Measurements from ENCODE around the gene C6orf118.

The C6orf118 gene

DNA sequence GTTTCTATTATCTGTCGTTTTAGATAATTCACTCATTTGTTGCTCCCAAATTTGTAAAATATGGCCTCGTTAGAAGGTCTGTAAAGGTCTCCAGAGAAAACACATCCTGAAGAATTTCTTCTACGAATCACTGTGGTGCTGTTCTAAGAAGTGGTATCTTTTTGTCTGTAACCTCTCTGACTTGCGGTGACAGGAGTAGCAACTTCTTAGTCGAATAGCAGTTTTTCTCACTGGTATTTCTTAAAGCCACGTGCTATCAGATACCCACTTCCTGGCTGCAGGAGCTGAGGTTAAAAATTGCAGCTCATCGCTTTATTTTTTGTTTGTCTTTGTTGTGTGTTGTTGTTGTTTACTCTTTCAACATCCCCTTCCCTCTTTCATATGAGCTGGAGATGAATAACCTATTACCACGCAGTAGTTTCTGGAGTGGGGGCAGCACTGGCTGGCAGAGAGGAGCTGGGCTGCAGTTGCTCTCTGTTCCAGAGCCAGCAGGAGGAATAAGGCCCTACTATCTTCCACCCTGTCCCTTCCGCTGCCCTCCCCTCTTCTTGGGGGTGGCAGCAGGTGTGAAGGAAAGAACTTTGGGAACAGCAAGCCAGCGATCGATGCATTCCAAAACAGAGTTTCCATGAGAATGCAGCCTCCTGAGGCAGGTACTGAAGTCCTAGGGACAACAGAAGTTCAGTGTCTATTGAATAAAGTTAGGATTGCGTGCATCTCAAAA is 64.7 kb downstream of the C6orf118 start:
- no peak for DNase-seq (ENCODE audit: low spot score)

- no peak for DNase-seq (ENCODE audit: low spot score)
These were observed 65.6 kb downstream of the C6orf118 start for GRCh38 chr6:165243801-165244200.

- no peak for DNase-seq (ENCODE audit: low spot score)
These were observed 73.1 kb downstream of the C6orf118 start for GRCh38 chr6:165236326-165236725.

DNA sequence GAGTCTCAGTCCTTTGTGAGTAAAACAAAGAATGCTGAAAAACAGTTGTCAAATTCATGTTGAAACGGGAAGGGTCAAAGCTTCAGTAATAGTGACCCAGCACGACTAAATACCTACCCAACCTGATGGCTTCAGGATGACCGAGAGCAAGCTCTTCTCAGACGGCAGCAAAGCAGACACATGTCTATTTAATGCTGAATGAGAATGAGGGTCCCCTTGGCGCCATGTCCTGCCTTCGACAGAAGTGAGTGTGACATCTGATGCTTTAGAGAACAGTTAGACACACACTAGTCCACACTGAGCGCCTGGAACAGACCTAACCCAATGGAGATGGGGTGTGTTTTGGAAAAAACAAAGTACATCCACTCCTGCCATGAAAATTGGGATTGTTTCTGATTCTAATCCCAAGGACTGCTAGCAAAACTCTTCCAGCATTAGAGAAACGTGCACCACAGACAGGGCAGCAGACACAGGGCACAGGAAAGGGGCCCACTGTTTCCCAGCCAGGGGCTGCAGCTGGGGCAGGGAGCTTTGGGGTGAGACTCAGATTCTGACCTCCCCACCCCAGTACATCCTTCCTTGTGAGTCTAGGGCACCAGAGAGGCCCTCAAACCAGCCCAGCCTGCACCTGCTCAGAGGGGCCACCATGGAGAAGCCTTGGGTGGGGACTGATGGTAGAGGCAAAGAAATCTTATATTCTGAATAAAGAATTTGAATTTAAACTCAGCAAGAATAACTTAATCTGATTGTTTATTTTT is 76.5 kb downstream of the C6orf118 start:
- no peak for DNase-seq (ENCODE audit: low spot score)

DNA sequence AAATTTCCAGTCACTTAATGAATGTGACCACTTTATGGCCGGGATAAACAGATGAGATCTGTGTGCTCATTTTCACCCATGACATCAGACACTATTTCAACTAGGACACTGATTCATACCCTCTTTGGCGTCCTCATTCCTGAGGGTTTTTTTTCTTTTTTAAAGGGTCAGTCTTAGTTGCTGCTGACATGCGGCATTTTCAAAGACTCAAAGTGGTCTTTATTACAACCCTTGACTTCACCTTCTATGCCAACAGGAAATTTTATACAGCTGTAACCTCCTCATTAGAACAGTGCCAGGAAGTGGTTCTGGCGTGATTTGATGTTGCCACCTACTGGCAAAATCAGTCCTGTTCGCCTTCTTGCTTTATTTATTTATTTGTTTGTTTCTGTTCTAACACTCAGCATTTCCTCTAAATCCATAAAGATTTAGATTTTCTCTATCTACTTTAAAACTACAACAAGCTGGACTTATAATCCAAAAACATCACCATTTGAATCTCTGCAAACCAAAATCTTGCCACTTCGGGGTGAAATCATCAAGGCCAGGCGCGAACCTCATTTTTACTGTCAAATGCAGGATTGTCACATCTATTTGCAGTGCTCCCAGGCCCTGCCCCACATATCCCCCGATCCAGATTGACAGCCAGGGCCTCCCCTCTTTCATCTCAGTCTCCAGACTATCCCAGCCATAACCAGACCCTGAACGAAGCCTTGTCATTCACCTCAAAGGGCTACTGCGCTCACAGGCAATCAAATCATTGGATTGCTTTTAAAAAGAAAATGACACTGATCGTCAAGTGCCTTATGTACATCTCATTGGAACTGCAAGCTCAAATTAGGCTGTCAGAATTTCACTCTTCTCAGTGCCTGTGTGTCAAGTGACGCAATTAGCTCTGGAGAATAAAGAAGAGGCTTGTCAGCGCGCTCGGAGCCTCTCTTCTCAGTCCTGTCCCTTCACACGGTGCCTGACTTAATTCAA is 77.5 kb downstream of the C6orf118 start:
- no peak for DNase-seq (ENCODE audit: low spot score)

DNA sequence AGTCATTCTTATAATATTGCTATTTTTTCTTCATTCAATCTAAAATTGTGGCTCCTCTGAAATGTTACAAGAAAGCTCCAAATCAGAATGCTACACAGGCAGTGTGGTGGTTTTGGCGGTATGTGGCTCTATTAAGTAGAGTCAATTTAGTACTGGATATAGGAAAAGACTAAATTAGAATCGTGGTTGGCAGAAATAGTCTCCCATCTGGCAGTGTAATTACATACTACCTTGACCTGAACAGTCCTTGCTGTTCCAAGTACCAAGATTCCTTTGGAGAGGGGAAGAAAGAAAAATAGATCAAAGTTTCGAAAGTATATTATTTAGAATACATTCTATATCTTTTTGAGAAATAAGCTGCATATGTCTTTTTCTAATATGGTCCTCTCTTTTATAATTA is 78.2 kb downstream of the C6orf118 start:
- DNase-seq (ENCODE audit: low spot score), result no peak

Measured in hematopoietic multipotent progenitor cell treated with erythropoietin and hydrocortisone succinate and interleukin-3 and kit ligand, for 15 days (in vitro differentiated cells).